HG03175 (cell line): ENCODE results near the gene FLOT2.
"Not testable (repeated sequence)": the region's sequence is repeated elsewhere in the genome, so short reads cannot be mapped to it uniquely, and the experiment has no call there.

Experiments used
- ATAC-seq: cut with Tn5 transposase; IDR thresholded peaks from one replicate; pipeline ENCODE4 v1.9.1; 2021; ENCODE audit warnings: mild to moderate bottlenecking, moderate library complexity; ENCODE audit not compliant: unreplicated experiment

Gene FLOT2

DNA sequence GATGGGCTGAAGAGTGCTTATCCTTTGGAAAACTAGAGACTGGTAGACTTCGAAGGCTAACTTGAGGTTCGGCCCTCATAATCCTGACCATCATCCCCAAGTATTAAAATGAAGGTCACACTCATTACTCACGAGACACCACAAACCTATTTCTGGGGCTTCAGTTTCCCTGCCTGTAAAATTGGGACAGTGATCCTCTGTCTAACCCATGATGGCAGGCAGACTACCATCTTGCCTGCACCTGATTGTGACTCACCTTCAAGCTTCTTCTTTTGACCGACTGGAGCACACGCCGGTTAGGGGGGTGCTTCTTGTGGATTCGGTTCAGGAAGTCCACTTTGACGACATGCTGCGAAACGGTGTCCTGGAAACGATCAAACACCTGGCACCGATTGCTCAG is 19.5 kb upstream of the FLOT2 start:
- ATAC-seq = no peak

DNA sequence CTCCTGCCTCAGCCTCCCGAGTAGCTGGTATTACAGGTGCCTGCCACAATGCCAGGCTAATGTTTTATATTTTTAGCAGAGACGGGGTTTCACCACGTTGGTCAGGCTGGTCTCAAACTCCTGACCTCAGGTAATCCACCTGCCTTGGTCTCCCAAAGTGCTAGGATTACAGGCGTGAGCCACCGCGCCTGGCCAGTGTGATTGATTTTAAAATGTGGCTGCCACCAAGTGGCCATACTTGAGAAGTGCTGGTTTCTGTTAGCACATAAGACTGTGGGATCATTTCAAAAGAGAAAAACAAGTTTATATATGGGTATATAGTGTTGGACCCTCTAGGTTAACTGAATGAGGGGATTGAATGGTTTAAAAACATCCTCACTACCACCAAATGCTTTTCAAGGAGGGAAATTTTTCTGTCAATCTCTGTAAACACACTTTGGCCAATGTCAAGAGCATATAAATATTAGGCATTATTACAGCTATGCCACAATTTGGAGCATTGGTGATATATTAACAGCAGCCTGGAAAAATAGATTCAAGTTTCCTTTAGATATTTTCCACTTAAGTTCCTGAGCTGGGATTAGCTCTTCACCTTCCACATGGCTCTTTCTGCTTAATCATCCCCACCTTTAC is 18.9 kb upstream of the FLOT2 start:
- no peak for ATAC-seq

DNA sequence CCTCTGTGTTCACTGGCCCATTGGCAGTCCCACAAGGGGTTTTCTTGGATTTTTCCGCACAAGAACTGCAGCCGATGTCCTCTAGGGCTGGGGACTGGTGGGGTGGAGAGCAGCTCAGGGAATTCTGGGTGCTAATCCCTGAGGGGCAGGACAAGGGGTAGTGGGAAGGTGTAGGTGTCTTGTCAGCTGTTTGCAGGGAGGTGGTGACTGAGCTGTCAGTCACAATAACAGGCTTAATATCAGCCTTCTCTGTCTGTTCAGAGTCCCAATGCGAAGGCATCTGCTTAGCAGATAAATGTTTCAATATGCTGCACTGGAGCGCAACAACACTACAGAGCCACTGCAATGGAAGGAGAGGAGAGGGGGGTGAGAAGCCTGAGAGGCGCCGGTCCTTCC is 15.4 kb upstream of the FLOT2 start:
- ATAC-seq = no peak

DNA sequence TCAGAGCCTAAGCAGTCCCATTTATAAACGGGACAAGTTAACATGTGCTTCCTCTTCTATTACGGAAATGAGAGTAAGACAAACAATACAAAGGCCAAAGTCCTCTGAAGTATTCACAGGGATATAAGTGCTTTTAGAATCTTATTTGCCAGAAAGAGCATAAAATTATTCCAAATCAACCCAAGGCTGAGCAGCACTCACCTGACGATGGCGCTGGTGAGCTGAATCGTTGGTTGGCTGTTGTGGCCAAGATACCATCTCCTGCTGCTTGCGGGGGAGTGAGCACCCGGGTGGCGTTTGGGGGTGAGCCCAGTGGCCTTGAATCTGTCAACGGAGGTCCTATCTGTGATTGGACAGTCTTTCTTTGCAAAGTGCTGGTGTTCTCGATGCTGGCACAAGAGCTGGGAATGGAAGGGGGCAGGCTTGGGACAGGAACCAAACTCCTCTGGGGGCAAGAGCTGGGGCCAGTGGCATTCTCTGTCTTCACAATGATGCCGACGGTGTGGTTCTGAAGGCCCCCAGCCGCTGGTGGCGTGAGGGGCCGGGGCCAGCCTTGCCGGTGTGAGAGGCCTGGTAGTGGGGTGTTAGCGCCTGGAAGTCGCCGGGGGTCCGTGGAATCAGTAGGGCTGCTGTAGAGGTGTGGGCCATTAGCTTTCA is 14.9 kb upstream of the FLOT2 start:
- no peak for ATAC-seq

DNA sequence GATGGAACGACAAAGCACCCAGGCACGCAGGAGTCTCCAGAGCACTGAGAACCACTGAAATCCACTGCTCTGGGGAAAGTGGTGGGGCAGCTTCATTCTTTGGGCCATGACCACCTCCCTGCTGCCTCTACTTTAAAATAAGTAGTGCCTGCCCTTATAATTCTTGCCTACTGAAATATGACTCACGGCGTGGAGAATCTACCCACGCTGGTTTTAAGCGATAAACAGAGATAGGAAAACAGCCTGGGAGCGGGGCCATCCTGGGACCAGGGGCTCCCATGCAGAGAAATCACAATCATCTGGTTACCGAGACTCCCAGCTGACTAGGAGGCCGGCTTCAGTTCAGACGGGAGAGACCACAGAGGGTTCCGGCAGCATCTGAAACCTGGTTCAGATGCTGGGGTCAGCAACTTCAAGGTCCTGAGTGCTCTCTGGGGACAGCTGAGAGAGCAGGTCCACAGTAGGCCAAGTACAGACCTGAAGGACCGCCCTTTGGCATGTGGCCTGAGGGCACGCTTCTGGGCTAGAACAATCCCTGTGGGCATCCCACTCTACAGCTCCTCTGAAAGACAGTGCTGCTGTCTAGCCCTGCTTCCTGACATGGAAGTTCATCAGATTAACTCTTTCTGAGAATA is 14.0 kb upstream of the FLOT2 start:
- ATAC-seq = no peak

DNA sequence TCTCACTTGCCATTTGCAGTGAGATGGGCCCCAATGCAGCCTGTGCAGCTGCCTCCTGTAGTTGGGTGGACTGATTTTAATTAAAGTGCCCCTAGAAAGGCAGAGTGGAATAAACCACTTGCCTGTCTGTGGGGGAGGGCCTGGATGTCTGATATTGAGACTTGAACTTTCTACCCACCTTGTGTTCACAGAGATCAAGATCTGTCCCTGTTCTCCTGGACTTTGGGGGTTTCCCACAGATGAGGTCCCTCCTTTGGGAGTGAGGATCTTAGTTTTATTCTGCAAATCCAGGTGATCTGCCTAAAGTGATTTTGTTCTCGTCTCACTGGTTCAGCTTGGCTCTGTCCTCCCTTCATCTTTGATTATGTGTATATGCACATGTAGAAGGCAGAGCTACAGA is 13.0 kb upstream of the FLOT2 start:
- ATAC-seq = no peak

DNA sequence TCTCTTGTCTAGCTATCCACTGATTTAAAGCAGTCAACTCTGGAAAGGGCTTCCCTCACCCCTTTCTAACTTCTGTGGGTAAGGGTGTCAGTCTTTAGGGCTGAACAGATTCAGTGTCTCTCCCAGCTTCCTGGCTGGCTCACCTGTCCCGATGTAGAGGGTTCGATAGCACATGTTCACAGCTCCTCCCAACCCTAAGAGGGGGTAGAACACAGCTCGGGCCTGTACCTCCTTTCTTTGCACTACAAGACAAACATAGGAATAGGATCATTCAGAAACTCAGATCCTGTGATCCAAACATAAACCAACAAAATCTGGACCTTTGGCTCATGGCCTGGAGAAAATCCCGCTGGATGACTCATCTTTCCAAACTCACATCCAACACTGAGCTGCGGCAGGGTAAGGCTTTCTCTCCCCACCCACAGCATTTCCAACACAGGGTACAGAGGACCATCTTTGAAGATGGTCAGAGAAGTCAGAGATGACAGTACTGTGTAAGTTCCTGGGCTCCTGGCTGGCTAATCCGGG is 11.2 kb upstream of the FLOT2 start:
- no peak for ATAC-seq

DNA sequence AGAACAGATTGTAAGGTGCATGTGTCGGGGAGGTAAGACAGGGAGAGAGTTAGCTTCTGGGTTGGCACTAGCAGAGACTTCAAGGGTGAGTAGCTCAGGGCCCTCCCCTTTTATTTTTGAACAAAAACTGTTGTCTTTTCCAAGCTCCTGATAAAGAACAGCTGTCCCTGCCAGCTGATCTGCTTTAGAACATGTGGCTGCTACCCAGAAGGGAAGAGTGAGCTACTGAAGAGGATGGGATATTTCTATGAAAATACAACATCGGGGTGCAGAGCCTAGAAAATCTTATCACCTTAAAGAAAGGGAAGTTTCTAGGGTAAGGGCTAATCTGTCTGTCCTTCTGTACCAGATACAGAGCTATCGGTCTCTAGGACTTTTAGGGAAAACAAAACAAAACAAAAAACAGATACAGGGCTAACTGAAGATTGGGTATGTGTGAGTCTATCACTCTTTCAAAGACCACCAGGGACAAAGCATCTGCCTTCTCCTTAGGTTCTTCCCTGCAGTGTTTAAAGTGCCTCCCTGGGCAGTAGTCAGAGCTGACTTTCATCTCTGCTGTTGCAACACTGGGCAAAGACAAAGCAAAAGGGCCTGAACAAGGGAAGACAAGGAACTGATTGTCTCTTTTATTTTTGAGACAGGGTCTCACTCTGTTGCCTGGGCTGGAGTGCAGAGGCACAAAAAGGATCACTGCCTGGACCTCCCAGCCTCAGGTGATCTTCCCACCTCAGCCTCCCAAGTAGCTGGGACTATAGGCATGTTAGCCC is 10.4 kb upstream of the FLOT2 start:
- no peak for ATAC-seq

DNA sequence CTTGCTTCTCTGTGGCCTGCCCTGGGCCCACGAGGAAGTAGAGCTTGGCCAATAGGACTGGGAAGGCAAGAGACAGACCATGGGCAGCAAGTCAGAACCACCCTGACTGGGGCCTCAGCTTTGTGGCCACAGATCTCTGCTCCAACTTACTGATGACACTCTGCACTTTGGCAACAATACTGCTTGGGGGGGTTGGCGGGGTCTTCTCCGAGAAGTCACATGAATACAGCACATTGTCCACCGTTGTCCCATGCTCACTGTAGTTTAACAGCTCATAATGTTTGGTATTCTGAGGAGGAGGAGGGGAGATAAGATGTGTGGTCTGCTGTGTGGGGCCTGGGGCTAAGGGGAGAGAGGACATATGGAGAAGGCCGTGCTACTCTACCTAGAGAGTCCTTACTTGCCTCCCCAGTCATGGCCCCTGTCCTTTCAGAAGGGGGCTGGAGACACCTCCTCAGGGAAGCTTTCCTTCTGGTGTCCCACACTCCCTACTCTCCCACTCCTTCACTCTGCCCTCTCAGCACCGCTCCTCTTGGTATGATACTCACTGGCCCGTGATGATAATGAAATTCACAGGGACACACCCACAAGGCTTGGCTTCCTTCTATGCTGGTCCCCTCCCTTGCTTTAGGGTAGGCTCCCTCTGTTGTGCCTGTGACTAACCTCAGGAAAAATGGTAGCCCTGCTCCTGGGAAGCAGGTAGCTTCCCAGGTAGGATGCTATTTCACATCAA is 9.3 kb upstream of the FLOT2 start:
- no peak for ATAC-seq

DNA sequence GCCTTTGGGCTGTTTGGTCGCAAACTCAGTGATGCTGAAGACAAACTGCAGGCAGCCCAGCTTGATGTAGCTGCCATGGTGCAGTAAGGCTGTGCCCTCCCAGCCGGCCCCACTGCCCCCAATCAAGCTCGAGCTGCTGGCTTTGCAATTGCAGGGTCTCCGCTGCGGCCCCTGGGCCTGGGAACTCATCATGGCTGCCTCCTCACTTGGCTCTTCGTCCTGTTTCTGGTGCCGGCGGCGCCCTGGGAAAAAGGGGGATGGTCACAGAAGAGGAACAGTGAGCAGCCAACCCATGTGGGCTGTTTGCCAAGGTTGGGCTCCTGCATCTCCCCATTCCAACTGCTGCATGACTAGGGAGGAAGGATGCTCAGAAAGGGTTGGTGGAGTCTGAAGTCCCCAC is 8.7 kb upstream of the FLOT2 start:
- no peak for ATAC-seq

DNA sequence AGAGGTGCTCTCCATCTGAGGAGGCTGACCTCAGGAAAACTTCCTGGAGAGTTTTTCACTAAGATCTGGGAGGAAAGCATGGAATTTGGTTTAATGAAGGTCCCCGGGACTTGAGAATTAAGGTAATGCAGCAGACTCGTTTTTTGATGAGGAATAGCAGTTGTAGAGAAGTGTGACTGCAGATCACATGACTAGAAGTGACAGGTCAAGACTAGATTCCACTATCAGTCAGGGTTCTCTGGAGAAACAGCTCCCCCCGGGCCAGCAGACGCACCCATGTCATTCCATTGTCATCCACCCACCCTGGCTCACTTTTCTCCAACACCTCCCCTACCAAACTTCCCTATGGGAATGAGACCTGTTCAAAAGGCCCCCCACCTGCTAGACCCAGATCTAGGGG is 7.3 kb upstream of the FLOT2 start:
- ATAC-seq = no peak

DNA sequence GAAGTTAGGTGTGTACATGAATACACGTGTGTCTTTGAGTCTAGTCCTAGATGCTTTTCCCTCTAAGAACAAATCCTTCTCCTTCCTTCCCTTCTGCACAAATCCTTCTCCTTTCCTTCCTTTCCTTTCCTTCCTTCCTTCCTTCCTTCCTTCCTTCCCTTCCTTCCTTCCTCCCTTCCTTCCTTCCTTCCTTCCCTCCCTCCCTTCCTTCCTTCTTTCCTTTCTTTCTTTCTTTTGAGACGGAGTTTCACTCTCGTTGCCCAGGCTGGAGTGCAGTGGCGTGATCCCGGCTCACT is 6.0 kb upstream of the FLOT2 start:
- not testable (repeated sequence) for ATAC-seq

DNA sequence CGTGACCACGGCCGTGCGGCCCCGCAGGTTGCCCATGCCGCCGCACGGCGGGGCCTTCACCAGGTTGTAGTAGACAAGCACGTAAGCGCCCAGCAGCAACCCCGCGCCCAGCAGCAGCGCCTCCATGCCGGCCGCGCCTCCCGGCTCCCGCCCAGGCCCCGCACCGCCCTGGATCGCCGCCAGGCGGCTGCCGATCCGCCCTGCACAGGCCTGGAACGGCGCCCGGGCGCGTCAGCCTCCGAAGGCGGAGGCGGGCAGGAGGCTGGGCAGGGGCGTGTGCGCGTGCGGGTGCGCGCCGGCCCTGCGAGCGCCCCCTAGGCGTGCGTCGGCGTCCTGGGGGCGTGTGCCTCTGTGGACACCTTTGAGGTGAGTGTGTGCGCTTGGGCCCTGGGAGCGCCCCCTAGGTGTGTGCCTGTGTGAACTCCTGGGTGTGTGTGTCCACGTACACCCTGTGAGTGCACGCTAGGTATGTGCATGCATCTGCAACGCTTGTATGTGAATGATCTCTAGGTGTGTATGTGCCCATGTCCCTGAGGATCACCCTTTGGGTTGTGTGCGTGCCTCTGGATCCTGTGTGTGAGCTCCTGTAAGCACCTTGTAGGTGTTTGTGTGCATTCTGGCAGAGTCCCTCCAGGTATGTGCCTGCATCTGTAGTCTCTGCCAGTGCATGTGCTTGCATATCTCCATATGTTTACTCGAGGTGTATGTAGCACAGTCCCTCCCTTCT is 5.4 kb upstream of the FLOT2 start, which contains the start of gene DHRS13:
Gene DHRS13, minus strand, starts transcription at position 261 of the 727 bp plus-strand sequence. Its CDS starts 135 bp downstream, at position 126.
- peak; percentile 83 for ATAC-seq

DNA sequence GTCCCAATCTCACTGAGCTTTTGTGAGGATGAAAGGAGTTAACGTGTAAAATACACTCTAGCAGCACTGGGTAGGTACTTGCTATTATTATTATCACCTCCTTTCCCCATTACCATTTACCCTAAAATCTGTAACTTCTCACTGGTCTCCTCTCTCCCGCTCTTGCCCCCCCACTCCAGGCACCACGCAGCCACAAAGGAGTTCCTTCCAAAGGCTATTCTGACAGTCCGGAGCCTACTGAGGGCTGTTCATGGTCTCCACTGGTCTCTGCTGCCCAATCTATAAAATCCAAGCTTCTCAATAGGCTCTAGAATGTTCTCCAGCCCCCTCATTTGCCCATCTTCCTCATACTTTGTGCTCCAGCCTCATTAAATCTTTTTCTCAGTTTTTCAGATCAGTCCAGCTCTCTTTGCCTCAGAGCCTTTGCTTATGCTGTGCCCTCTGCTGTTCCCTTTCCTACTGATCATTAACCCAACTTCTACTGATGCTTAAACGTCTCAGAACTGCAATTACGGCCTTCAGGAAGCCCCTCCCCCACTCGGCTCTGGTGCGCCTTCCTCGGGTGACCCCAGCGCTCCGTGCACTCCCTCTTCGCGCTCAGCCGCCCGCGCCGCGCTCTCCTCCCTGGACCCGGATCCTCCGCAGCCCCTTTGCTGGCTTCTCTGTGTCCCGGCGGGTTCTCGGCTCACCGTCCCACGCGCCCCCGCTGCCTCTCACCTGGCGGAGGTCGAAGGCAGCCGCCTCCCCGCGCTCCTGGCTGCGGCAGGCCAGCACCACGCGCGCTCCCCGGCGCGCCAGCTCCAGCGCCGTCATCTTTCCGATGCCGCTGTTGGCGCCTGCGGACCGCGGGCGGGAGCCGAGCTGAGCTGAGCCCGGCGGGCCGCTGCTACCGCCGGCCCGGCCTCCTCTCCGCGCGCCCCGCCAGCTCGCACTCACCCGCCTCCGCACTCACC is 4.6 kb upstream of the FLOT2 start:
- peak; percentile 29 for ATAC-seq

DNA sequence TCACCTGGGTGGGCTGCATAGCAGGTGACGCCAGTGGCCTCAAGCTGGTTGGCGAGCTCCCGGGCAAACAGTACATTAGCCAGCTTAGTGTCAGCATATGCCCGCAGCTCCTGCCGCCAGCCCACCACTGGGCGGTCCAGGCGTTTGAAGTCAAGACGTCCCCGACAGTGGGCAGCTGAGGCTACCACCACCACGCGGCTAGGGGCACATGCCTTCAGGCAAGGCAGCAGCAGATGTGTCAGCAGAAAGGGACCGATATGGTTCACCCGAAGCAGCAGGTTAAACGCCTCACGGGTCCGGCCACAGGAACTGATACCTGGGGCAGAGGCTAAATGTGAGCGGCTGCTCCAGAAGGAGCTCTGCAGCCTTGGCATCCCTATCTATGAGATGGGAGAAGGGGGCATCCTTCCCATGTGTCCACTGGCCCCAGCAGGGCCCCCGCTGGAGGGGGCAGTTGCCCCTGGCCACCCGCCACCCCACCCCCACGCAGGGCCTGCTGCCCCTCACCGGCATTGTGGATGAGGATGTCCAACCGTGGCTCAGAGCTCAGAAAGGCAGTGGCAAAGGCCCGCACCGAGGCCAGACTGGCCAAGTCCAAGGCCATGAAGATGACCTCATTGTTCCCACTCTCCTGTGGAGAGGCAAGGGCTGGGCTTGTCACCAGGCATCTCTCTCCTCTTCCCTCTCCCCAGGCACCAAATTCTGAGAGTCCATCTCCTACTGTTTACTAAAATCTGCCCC is 3.6 kb upstream of the FLOT2 start:
- no peak for ATAC-seq

DNA sequence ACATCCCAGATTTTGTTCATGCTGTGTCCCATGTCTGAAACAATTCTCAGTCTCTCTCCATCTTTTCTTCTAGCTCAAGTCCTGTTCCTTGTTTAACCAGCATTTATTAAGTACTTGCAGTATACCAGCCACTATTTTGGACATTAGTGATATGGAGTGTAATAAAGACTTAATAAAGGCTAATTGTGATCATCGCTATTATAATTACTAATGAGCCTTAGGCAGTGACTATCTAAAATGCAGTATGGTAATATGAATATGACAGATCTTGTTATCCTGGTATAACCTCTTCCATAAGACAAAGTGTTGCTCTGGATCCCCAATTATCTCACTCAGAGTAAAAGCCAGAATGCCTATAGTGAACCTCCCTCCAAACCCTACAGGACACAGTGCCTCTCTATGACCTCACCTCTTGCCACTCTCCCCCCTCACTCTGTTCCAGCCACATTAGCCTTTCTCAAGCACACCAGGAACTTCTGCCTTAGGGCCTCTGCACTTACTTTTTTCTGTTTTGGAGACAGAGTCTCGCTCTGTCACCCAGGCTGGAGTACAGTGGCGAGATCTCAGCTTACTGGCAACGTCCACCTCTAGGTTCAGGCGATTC is 1.8 kb upstream of the FLOT2 start:
- no peak for ATAC-seq

DNA sequence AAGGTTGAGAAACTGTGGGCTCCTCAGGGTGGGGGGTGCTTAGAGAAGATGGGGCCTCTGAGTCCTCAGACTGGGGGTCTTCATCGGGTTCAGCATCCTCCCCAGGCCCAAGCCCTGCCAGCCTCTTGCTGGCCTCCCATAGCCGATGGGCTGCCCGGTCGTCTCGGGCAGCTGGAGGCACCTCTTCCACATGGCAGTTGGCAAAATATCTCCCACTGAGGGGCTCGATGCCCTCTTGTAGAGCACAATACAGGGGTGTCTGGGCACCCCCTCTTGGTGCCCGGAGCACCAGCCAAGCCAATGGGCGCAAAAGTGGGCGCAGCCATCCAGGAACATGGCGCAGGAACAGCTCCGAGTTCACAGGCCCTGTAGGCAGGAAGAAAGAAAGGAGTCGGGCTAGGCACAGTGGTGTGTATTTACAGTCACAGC is 1.0 kb upstream of the FLOT2 start:
- no peak for ATAC-seq
